Hepatocyte (in vitro differentiated cells): ENCODE measurements around the gene ANKRD44. TPM values are rescaled to one million over a fixed set of nuclear protein-coding genes. Genes with fewer than 3 reads are reported as not detected.

ENCODE experiments used
- DNase-seq: peaks from one replicate; pipeline ENCODE4 v3.0.0-alpha.2; 2016; ENCODE audit warnings: low spot score
- H2AFZ ChIP-seq: fragments of 200-600 bp; sonication (generic); 2 replicates; pipeline ENCODE4 v1.6.0; 2016; ENCODE audit warnings: antibody characterized with exemption, mild to moderate bottlenecking
- H3K27ac ChIP-seq: fragments of 200-600 bp; sonication (generic); 2 replicates; pipeline ENCODE4 v1.5.1; 2016; ENCODE audit warnings: mild to moderate bottlenecking
- H3K27me3 ChIP-seq: fragments of 200-600 bp; sonication (generic); 2 replicates; pipeline ENCODE4 v1.6.1; 2016
- H3K36me3 ChIP-seq: fragments of 200-600 bp; sonication (generic); replicated peaks from 2 replicates; pipeline ENCODE4 v1.5.1; 2016; ENCODE audit warnings: low read depth; ENCODE audit not compliant: insufficient read depth
- H3K4me1 ChIP-seq: fragments of 200-600 bp; sonication (generic); 2 replicates; pipeline ENCODE4 v1.5.1; 2016; ENCODE audit warnings: mild to moderate bottlenecking, moderate library complexity; ENCODE audit not compliant: insufficient read depth
- H3K4me2 ChIP-seq: fragments of 200-600 bp; sonication (generic); 2 replicates; pipeline ENCODE4 v1.6.0; 2016
- H3K4me3 ChIP-seq: fragments of 200-600 bp; sonication (generic); 2 replicates; pipeline ENCODE4 v1.5.1; 2016; ENCODE audit warnings: mild to moderate bottlenecking
- H3K79me2 ChIP-seq: fragments of 200-600 bp; sonication (generic); 2 replicates; pipeline ENCODE4 v1.6.0; 2017; ENCODE audit warnings: mild to moderate bottlenecking
- H3K9me2 ChIP-seq: fragments of 200-600 bp; sonication (generic); replicated peaks from 2 replicates; pipeline ENCODE4 v1.6.0; 2017; ENCODE audit warnings: mild to moderate bottlenecking; ENCODE audit not compliant: insufficient read depth
- H3K9me3 ChIP-seq: fragments of 200-600 bp; sonication (generic); 2 replicates; pipeline ENCODE4 v1.5.1; 2016; ENCODE audit warnings: low read depth, mild to moderate bottlenecking
- H4K20me1 ChIP-seq: fragments of 200-600 bp; sonication (generic); 2 replicates; pipeline ENCODE4 v1.6.0; 2016; ENCODE audit warnings: mild to moderate bottlenecking; ENCODE audit not compliant: insufficient read depth, poor library complexity, severe bottlenecking
- EZH2 ChIP-seq: fragments of 200-600 bp; sonication (generic); IDR thresholded peaks from 2 replicates; pipeline ENCODE4 v1.6.1; 2016; ENCODE audit warnings: antibody characterized with exemption, mild to moderate bottlenecking, borderline replicate concordance
- EZH2phosphoT487 ChIP-seq: fragments of 200-600 bp; sonication (generic); IDR thresholded peaks from one replicate; pipeline ENCODE4 v1.6.1; 2018; ENCODE audit warnings: antibody characterized with exemption, mild to moderate bottlenecking, low read depth, moderate library complexity; ENCODE audit not compliant: unreplicated experiment, severe bottlenecking
- WGBS: methylation state at CpG from one replicate; pipeline ENCODE4 v1.1.6; 2016; ENCODE audit warnings: low lambda C conversion rate; ENCODE audit errors: missing lambda C conversion rate; 5-methylcytosine and 5-hydroxymethylcytosine counted together
- polyA plus RNA-seq: library from polyadenylated mRNA; unstranded; fragments of >200 nt; fragmentation: Nextera tagmentation; extraction: Ambion mirVana; gene quantifications from 2 replicates; pipeline ENCODE4 v1.2.1, GENCODE V29; 2016
- total RNA-seq: library from RNA; depleted of rRNA; stranded (reverse); fragments of >200 nt; gene quantifications from 2 replicates; pipeline ENCODE4 v1.2.3, GENCODE V29; 2014
- TF ChIP-seq, protein P1 (sequence below): fragments of 200-600 bp; sonication (generic); IDR thresholded peaks from 2 replicates; pipeline ENCODE4 v1.5.1; 2016; ENCODE audit warnings: antibody characterized with exemption, mild to moderate bottlenecking; ENCODE audit not compliant: poor library complexity

Gene ANKRD44
- total and polyA plus RNA-seq, 2 experiments from 2014 or later: 5.9 to 9.1 TPM

DNA sequence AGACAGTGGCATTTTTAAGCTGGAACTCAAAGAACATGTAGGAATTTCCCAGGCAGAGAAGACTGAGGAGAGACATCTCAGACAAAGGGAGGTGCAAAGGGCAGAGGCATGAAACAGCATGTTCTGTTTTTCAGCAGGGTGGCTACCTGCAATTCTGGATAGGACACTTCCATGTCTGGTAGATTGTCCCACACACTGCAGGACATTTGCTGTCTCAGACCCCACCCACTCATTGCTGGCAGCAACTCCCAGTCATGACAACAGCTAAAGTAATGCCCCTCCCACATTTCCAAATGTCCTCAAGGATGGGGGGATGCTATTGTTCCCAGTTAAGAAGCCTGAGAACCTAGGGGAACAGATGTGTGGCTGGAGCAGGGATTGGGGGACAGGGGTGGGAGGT is 40.8 kb downstream of the ANKRD44 start:
- no peak for DNase-seq
- no peak overlapping the region for H3K27ac ChIP-seq

DNA sequence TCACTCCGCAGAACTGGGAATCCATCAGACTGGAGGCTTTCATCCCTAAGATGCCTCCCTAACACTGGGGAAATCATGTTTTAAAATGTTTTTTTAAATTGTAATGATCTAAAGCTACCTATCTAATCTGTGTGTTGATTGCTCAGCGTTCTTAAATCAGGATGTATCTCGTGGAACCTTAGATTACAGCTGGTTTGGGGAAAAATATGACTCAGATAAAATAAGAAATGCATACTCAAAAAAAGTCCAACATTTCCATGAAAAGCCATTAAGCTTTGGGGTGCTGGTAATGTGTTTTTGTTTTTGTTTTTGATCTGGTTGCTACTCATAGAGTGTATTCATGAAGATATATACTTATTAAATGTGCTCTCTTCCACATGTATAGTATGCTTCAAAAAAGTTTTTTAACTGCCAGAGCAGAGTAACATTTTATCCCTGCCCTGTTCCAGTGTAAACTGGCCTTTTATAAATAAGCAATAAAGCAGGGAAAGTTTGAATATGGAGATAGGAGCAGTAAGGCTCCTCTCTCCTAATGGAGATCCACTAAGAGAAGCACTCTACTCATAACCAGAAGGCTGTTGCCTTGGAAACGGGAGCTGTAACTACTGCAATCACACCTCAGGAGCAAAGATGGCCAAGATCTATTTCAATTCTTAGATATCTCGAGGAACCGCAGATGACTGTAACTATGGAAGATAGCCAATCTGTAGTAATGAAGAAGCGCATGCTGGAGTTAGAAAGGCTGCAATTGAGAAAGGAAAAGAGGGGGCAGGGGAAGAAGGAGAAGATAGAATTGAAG is 41.6 kb downstream of the ANKRD44 start:
- H3K79me2 ChIP-seq: no peaks in the 10 kb centered on the region
- no peaks in the 10 kb centered on the region for H3K4me1 ChIP-seq
- H2AFZ ChIP-seq: no peak overlapping the region
- H3K36me3 ChIP-seq: no peaks in the 10 kb centered on the region
- no peak overlapping the region for H3K4me3 ChIP-seq
- no peaks in the 10 kb centered on the region for H3K9me3 ChIP-seq
- H3K27ac ChIP-seq: no peak overlapping the region
- no peak overlapping the region for H3K4me2 ChIP-seq
- no peaks in the 10 kb centered on the region for H3K27me3 ChIP-seq
- H4K20me1 ChIP-seq: no peaks in the 10 kb centered on the region
- TF ChIP-seq EZH2phosphoT487 (no peak), EZH2 (no peak)
- TF ChIP-seq, protein P1, sequence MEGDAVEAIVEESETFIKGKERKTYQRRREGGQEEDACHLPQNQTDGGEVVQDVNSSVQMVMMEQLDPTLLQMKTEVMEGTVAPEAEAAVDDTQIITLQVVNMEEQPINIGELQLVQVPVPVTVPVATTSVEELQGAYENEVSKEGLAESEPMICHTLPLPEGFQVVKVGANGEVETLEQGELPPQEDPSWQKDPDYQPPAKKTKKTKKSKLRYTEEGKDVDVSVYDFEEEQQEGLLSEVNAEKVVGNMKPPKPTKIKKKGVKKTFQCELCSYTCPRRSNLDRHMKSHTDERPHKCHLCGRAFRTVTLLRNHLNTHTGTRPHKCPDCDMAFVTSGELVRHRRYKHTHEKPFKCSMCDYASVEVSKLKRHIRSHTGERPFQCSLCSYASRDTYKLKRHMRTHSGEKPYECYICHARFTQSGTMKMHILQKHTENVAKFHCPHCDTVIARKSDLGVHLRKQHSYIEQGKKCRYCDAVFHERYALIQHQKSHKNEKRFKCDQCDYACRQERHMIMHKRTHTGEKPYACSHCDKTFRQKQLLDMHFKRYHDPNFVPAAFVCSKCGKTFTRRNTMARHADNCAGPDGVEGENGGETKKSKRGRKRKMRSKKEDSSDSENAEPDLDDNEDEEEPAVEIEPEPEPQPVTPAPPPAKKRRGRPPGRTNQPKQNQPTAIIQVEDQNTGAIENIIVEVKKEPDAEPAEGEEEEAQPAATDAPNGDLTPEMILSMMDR: no peak
- 71% methylated on average over 7 of the region's 7 CpGs for WGBS
- no peak for DNase-seq
- no peaks in the 10 kb centered on the region for H3K9me2 ChIP-seq

More for the DNA sequence above, 40.8 kb downstream of the ANKRD44 start:
- H3K4me2 ChIP-seq: no peak overlapping the region
- H3K79me2 ChIP-seq: no peaks in the 10 kb centered on the region
- H4K20me1 ChIP-seq: no peaks in the 10 kb centered on the region
- no peaks in the 10 kb centered on the region for H3K9me2 ChIP-seq
- TF ChIP-seq EZH2phosphoT487: no peak
- TF ChIP-seq, protein P1: no peak
- TF ChIP-seq EZH2: no peak
- H3K9me3 ChIP-seq: no peaks in the 10 kb centered on the region
- no peaks in the 10 kb centered on the region for H3K27me3 ChIP-seq
- H3K4me1 ChIP-seq: no peaks in the 10 kb centered on the region
- no peaks in the 10 kb centered on the region for H3K36me3 ChIP-seq
- no peak overlapping the region for H2AFZ ChIP-seq
- no peak overlapping the region for H3K4me3 ChIP-seq

DNA sequence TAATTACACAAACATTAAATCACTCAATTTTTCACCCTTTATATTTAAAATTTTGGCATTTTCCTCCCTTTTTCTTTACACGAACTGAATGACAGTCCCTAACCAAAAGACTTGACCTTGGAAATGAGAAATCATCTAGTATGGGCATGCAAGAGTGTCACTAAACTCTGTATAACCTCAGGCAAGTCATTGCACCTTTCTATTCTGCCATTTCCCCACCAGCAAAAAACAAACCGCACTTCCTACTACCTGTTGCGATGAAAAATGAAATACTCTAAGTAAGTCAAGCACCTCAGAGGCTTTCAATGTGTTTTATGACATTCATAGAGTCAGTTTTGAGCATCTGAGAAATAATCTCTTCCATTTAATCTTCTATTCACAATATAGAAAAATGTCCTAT is 44.1 kb downstream of the ANKRD44 start:
- Histone ChIP-seq H3K4me2 (no peak overlapping the region), H2AFZ (no peak overlapping the region), H3K4me1 (no peaks in the 10 kb centered on the region), H3K27ac (no peak overlapping the region), H3K9me3 (no peaks in the 10 kb centered on the region), H4K20me1 (no peaks in the 10 kb centered on the region), H3K79me2 (no peaks in the 10 kb centered on the region), H3K27me3 (no peaks in the 10 kb centered on the region), H3K36me3 (no peaks in the 10 kb centered on the region), H3K4me3 (no peak overlapping the region), H3K9me2 (no peaks in the 10 kb centered on the region)
- WGBS: 83% methylated on average over 3 of the region's 3 CpGs
- no peak for TF ChIP-seq EZH2
- TF ChIP-seq, protein P1: no peak
- no peak for TF ChIP-seq EZH2phosphoT487
- no peak for DNase-seq
